Fibroblast of skin of left biceps (primary cell): ENCODE measurements around the gene AIP.
A peak's percentile ranks its signal among the peaks of the same experiment; 100 is the strongest.
"Not testable (repeated sequence)": the region's sequence is repeated elsewhere in the genome, so short reads cannot be mapped to it uniquely, and the experiment has no call there.

ENCODE experiments used
- DNase-seq, 2 experiments: peaks; one replicate each; pipeline ENCODE4 v3.0.0-alpha.2; 2013; ENCODE audit warnings: low read depth in 2 of 2

The AIP gene

DNA sequence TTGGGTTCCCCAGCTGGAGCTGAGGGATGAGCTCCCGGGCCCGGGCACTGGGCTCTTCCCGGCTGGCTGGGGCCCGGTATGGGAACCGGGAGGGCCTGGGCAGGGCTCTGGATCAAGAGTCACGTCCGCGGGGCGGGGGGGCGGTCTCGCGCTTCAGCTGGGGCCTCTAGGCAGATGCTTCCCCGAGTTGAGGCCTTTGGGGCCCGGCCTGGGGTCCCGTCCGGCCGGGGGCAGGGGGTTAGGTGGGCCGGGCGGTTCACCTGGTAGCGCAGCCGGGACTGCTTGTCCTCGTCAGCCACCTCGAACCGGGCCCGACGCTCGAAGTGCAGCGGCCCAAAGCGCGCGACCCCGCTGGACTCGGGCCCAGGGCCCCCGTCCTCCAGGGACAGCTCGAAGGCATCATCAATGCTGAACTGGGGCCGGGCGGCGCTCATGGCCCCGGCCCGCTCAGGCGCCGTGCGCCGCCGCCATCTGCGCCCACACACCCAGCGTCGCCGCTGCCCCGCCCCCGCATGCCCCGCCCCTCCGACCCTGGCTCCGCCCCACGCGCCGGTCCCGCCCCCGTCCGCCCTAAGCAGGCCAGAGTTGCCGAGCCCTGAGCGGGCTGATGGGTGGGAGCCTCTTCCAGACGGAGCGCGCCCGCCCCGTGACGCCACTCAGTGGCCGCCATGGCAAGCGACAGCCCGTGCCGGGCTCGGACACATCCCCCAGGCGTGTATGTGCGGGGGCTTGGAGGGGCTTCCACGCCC lies 13.9 kb upstream of the AIP start, which contains the start of gene TMEM134:
TSS of gene TMEM134 (minus strand) at position 493 of the 749 bp plus-strand sequence. CDS start at position 434, 59 bp downstream.
- DNase-seq: peak; percentile 71 to 76

DNA sequence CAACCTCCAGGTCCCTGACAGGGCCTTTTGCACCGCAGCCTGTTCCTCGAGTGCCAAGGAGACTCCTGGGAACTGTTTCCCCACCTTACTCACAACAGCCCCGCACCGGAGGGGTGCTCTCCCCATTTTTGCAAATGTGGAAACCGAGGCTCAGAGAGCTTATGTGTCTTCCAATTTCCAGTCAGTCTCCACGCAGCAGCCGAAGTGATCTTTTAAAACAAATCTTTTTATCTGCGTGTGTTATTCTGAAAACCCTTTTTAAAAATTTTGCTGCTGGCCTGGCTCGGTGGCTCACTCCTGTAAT lies 13.4 kb upstream of the AIP start:
- no peak for DNase-seq

DNA sequence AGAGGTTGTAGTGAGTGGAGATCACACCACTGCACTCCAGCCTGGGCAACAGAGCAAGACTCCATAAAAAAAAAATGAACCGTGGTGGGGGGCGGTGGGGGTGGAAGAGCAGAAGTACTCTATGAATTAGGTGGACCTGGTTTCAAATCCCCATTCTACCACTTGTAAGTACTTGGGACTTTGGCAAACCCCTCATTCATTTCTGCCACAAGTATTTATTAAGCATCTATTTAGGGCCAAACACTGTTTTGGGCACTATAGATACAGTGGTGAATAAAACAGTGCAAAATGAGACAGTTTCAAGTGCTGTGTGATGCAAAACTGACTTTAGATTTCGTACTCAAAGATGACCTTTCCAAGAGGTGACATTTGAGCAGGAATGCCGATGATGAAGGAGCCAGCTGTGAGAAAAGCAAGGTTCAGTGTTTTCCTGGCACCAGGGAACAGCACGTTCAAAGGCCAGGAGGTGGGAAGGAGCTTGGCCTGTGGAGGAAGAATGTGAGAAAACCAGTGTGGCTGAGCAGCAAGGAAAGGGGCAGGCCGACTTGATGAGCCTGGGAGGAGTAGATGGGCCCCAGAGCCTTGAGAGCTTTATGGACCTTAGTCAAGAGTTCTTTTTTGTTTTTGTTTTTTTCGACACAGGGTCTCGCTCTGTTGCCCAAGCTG lies 12.4 kb upstream of the AIP start:
- no peak for DNase-seq

DNA sequence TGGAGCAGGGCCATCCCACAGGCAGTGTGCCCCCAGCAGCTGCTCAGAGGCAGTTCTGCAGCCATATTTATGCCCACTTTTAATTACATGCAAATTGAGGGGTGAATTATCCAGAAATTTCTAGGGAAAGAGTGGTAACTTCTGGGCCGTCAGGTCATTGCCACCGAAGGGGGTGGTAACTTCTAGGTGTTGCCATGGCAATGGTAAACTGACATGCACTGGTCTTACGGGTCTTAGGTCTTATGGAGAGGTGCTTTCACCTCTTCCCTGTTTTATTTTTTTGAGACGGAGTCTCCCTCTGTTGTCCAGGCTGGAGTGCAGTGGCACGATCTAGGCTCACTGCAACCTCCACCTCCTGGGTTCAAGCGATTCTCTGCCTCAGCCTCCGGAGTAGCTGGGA lies 9.9 kb upstream of the AIP start:
- no peak for DNase-seq

DNA sequence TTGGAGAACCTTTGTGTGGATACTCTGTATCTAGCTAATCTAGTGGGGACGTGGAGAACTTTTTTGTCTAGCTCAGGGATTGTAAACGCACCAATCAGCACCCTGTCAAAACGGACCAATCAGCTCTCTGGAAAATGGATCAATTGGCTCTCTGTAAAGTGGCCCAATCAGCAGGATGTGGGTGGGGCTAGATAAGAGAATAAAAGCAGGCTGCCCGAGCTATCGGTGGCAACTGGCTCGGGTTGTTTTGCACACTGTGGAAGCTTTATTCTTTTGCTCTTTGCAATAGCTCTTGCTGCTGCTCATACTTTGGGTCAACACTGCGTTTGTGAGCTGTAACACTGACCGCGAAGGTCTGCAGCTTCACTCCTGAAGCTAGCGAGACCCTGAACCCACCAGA lies 6.1 kb upstream of the AIP start:
- DNase-seq: not testable (repeated sequence)

DNA sequence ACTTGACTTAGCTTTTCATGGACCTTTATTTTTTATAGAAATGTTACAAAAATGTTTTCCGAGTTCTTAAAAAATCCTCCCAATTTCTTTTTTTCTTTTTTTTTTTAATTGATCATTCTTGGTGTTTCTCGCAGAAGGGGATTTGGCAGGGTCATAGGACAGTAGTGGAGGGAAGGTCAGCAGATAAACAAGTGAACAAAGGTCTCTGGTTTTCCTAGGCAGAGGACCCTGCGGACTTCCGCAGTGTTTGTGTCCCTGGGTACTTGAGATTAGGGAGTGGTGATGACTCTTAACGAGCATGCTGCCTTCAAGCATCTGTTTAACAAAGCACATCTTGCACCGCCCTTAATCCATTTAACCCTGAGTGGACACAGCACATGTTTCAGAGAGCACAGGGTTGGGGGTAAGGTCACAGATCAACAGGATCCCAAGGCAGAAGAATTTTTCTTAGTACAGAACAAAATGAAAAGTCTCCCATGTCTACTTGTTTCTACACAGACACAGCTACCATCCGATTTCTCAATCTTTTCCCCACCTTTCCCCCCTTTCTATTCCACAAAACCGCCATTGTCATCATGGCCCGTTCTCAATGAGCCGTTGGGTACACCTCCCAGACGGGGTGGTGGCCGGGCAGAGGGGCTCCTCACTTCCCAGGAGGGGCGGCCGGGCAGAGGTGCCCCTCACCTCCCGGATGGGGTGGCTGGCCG lies 5.3 kb upstream of the AIP start:
- not testable (repeated sequence) for DNase-seq

DNA sequence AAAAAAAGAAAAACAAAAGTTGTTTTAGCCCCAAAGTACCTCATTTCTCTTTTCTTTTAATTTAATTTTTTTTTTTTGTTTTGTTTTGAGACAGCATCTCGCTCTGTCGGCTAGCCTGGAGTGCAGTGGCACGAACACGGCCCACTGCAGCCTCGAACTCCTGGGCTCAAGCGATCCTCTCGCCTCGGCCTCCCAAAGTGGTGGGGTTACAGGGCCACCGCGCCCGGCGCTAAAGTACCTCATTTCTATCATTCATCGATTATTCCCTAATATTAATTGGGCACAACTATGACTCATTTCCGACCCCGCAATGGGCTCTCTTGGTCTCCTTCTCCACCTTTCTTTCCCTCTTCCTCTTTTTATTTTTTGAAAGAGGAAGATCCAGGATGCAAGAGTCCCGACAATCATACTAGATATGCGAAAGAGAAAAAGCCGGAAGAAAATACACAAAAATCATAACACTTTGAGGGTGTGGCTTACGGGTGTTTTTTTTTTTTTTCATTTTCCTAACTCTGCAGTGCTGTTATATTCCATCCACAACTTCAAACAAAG lies 475 bp upstream of the AIP start:
- DNase-seq: no peak

DNA sequence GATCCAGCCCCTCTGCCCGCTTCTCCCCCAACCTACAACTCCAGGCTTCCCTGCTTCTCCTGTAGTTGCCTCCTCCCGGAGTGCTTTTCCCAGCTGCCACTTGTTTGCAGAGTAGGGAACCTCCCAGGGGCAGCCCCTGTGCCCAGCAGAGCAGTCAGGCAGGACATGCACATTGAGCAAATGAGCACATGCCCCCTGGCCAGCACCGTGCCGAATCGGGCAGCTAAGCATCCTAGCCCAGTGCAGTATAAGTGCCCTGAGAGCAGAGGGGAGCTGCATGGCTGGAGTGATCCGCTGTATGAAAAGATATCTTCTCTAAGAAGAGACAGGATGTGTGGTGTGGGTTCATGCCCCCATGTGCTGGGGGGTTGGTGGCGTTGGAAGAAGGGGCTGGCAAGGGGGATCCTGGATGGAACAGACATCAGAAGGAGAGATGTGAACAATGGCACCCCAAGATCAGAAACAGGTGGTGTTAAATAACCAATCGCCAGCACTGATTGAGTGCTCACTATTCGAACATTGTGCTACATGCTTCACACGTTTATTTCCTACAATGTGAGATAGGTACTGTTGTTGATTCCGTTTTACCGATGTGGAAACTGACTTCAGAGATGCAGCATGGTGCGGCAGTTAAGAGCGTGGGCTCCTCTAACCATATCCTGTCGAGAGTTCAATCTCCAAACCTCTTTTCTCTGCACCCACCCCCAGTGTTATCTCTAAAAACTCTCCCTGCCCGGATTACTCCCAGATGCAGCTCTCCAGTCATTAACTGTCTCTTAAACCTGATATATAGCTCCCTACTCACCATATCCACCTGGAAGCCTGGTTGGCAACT lies 1.2 kb downstream of the AIP start:
- no peak for DNase-seq

DNA sequence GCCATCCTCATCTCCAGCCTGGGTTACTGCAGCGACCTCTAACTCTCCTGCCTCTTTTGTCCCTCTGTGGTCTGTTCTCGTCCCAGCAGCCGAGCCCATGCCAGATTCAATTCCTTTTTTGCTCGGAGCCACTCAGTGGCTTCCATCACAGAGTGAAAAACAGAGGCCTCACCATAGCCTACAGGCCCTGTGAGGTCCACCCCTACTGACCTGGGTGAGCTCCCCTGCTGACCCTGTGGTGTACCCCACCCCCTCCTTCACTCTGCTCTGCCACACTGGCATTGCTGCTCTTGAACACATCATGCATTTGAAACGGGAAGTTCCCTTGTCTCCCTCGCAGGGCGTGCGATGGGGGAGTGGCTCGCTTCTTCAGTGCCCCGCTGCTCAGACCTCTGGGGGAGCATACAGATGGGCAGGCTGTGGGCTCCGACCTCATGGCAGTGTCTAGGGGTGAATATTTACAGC lies 2.1 kb downstream of the AIP start:
- DNase-seq: no peak

DNA sequence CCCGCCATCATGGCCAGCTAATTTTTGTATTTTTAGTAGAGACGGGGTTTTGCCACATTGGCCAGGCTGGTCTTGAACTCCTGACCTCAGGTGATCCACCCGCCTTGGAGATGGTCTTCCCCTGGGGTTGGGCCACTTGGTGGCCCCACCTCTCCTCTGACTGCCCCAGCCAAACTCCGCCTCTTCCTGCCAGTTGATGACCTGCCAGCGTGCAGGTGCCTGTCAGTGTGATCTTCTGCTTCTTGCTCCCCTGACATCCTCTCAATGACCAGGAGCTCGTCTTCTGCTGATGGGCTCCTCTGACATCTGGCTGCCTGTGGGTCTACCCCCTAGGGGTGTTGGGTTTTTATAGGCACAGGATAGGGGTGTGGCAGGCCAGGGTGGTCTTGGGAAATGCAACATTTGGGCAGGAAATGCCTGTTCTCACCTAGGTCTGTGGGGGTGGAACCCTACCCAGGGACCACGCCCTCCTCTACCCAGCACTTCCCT lies 3.1 kb downstream of the AIP start:
- not testable (repeated sequence) for DNase-seq

DNA sequence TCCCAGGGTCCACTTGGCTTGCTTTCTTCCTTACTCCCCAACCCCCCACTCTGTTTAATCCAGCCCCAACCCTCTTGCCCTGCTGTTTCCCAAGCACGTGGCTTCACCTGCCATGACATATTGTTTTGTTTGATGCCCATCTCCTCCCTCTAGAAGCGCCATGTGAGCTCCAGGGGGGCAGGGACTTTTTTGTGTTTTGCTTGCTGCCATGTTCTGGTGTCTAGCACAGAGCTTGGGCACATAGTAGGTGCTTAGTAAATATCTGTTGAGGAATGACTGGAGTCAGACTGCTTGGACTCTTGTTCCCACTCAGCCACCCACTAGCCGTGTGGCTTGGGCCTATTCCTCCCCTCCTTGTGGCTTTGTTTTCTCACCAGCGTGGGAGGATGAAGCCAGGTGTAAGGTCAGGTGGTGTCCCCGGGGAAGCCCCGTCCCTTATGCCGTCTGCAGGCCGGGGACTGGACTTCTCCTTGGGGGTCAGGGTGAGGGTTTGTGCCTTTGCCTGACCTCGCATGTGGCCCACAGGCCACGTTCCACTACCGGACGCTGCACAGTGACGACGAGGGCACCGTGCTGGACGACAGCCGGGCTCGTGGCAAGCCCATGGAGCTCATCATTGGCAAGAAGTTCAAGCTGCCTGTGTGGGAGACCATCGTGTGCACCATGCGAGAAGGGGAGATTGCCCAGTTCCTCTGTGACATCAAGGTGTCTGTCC lies 3.8 kb downstream of the AIP start:
- DNase-seq: no peak

DNA sequence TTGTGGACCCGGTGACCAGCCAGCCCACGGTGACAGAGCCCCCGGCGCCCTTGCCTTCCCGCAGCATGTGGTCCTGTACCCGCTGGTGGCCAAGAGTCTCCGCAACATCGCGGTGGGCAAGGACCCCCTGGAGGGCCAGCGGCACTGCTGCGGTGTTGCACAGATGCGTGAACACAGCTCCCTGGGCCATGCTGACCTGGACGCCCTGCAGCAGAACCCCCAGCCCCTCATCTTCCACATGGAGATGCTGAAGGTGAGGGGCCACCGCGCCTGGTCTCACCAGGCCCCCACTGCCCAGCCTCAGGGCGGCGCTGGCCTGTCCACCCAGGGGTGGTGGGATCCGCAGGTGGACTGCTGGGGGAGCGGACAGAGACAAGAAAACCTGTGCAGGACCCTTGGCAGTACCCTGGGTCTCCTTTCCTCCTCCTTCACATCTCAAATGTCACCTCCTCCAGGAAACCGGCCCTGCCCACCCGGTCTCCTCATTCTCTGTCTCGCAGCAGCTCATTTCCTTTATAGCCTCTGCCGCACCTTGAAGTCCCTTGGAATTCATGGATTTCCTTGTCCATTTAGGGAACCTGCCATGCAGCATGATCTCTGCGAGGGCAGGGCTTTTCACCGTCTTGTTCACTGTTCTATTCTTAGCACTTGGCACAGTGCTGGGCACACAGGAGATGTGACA lies 6.5 kb downstream of the AIP start:
- no peak for DNase-seq

DNA sequence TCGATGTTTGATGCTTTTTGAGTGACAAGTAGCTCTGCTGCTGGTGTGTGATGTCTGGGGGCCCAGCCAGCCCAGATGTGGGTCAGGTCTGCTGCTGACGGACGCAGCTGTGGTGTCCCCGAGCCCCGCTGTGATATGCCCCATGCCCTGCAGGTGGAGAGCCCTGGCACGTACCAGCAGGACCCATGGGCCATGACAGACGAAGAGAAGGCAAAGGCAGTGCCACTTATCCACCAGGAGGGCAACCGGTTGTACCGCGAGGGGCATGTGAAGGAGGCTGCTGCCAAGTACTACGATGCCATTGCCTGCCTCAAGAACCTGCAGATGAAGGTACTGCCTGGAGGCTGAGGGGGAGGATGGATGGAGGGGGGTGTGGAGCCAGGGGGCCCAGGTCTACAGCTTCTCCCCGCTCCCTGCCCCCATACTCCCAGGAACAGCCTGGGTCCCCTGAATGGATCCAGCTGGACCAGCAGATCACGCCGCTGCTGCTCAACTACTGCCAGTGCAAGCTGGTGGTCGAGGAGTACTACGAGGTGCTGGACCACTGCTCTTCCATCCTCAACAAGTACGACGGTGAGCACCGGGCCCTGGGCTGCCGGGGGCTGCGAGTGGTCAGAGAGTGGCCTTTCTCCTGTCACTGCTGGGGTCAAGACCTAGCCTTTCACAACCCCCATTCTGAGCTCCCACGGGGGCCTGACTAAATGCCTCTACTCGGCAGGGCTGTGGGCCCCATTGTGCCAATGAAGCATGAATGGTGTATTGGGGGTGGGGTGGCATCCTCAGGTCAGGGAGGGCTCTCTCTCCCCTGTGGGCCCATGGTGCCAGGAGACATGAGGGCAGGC lies 7.3 kb downstream of the AIP start:
- DNase-seq: no peak

DNA sequence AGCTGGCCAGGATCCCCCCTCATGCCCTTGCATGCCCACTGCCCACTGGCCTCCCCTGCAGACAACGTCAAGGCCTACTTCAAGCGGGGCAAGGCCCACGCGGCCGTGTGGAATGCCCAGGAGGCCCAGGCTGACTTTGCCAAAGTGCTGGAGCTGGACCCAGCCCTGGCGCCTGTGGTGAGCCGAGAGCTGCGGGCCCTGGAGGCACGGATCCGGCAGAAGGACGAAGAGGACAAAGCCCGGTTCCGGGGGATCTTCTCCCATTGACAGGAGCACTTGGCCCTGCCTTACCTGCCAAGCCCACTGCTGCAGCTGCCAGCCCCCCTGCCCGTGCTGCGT lies 7.9 kb downstream of the AIP start:
- no peak for DNase-seq

DNA sequence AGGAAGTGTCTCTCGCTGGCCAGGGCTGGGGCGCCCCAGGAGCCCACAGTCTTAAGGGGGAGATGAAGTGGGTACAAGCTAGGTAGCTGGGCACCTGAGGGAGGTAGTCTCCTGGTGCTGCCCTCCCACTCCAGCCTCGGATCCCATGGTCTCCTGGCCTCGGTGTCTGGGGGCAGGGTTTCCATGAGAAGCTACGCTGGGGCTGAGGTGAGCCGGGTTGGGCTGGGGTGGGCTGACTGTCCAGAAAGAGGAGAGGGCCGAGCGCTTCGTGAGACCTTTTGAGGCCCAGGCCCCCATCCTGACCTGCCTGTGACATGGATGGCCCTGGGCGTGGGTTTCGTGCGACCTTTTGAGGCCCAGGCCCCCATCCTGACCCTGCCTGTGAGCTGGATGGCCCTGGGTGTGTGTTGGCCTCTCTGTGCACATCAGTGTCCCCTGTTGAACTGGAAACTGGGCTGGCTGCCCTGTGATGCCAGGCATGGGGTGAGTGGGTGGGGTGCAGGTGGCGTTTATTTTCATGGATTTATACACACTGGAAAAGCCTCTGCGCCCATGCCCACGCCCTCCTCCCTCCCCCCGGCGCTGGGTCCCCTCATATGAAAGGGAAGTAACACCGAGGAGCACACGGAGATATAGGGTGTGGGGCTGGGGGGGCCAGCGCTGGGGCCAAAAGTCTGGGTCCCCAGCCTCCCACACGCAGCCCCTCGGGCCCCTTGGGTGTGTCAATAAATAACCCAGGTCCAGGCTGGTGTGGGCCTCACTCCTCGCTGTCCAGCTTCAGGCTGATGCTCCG lies 8.6 kb downstream of the AIP start:
- no peak for DNase-seq

DNA sequence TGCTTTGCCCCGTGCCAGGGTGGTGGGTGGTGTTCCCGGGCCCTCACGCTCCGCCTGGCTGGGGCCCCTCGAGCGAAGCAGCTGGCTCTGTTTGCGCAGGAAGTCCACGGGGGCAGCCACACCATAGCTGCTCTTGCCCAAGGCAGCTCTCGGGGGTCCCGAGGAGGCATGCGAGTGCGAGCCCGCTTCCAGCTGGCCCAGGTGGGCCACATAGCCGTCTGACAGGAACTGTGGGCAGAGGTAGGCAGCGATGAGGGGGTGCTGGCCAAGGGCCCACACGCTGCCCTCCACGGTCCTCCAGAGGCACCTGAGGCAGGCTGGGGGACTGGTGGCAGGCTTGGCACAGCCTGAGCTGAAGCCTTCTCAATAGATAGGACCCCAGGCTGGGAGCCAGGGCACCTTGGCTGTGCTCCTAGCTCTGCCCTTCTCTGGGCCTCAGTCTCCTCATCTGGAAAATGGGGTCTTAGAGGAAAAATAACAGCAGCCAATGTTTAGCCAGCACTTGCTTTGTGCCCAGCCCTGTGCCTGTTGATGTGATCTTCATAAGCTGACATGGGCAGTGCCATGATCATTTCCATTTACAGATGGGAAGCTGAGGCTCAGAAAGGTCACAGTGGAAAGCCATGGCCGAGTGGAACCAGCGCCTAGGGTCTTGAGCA lies 9.4 kb downstream of the AIP start:
- no peak for DNase-seq

DNA sequence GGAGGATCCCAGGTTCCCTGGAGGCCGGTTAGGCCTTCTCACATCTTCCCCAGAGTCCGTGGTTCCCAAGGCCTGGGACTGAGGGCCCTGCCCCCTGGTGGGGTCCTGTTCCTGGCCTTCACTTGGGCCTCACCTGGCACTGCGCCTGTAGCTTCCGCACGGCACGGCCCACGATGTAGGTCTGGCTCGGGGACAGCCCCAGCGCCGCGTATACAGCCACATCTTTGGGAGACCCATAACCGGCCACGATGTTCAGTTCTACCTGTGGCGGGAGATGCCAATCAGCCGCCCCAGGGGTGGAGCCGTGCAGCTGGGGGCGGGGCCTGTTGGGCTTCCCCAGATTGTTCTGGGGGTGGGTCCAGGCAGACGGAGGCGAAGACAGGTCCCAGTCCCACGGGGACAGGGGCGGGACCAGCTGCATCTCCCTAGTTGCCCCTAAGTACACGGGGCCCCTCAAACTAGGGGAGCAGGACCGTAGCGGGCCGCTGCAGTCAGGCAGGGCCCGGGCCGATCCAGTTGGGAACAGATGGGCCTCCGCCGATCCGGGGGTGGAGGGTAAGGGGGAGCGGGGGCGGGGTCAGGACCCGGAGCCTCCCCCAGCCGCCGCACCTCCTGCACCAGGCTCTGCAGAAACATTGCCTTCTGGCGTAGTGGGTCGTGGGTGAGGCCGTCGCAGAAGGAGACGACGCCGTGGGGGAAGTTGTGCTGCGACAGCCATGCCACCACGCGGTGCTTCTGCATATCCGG lies 10.1 kb downstream of the AIP start:
- no peak for DNase-seq
